GM21737 (cell line): ENCODE results near the gene JMY.

Experiments
- ATAC-seq: cut with Tn5 transposase; IDR thresholded peaks from one replicate; pipeline ENCODE4 v1.9.1; 2021; ENCODE audit warnings: mild to moderate bottlenecking, moderate library complexity; ENCODE audit not compliant: unreplicated experiment

The JMY gene

DNA sequence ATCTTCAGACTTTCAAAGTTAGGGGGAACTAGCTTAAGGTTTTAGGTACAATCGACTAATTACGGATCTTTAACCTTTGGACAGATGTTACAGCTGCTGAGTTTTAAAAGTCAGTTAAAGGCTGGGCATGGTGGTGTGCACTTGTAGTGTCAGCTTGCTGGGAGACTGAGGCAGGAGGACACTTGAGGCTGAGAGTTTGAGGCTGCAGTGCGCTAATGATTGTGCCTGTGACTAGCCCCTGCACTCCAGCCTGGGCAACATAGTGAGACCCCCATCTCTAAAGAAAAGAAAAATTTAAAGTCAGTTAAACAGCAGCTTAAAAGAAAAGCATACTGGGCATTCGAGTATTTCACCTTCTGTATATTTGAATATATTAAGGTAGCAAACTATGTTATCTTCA, 51.4 kb downstream of the JMY start:
- no peak for ATAC-seq

DNA sequence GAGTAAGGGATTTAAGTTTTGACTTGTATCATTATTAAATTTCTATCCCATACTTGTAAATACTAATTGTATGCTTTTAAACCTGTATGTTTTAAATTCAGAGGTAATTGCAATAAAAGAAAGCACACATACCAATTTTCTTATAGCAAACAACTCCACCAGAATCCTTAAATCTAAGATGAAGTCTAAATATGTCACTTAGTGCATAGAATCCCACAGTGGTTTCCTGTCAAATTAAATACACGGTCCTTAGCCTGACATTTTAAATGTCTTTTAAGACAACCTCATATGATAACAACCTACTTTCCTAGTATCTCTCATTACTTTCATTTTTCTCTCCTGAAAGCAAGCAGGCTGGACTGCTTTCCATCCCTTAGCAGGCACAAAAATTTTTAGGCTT, 52.0 kb downstream of the JMY start:
- no peak for ATAC-seq

GRCh38 chr5:79295029-79295428, 59.1 kb downstream of the JMY start:
- ATAC-seq = no peak

DNA sequence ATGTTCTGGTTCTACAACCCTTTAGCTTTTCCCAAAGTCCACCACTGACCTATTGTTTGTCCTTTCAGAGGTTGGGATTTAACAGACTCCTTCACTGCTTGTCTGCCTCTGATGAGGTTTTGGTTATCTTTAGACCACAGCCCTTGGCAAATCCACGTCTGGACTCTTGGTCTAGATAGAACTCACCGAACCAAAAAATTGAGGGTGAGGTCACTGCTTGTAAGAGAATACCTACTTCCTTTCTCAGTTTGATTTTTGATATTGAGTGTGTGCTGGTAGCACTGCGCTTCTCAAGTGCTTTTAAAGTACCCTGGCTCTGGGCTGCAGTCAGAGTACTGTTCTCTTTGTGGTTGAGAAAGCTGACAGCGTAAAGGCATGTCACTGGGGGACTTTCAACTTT, 61.7 kb downstream of the JMY start:
- ATAC-seq = no peak

- ATAC-seq = no peak
Observed at GRCh38 chr5:79301046-79301712, 65.2 kb downstream of the JMY start.

DNA sequence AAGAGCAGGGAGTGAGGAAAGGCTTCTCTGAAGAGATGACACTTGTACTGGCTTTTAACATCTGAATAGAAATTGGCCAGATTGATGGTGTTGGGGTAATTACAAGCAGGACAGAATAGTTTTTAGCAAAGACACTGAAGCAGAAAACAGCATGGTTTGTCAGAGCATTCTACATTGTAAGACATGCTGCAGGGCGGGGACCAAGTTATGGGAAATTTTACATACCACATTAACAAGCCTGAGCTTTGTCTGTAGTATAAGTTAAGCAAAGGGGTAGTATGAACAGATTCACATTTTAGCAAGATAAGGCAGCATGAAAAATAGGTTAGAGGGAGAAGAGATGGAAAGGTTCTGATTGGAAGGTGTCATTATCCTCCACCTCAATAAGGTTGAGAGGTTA, 66.5 kb downstream of the JMY start:
- no peak for ATAC-seq

- ATAC-seq = no peak
Observed at GRCh38 chr5:79305706-79306105, 69.8 kb downstream of the JMY start.

DNA sequence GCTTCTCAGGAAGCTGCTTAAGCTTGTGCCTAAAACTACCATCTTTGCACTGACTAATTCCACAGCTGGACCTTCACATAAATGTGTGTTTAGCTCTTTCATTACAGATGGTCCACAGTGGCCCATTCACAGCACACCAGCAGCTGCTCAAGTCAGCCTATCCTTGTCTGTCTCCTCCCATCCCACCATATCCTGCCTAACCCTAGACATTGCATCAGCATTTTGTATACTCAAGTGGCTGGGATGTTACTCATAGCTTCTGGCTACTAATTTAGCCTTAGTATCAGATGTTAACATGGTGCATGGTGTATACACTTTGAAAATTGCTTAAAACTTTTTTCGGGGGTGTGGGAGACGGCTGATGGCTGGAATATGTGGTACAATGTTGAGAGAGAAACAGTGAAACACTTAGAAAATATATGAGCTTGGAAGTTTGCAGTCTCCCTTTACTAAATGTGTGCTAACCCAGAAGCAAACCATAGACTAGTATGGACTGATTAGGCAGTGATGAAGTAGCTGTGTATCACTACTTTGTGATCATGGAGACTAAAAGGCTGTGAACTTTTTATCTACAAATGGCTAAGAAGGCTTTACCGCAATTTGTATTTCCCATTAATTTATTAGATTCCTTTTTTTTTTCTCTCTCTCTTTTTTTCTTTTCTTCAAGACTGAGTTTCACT, 83.1 kb downstream of the JMY start:
- ATAC-seq = no peak

GRCh38 chr5:79329453-79329852, 93.5 kb downstream of the JMY start:
- ATAC-seq = no peak

GRCh38 chr5:79330071-79330470, 94.1 kb downstream of the JMY start:
- ATAC-seq = no peak

- ATAC-seq = no peak
Observed at GRCh38 chr5:79333852-79334557, 98.1 kb downstream of the JMY start.

GRCh38 chr5:79346420-79346824, 110.5 kb downstream of the JMY start:
- ATAC-seq = no peak

DNA sequence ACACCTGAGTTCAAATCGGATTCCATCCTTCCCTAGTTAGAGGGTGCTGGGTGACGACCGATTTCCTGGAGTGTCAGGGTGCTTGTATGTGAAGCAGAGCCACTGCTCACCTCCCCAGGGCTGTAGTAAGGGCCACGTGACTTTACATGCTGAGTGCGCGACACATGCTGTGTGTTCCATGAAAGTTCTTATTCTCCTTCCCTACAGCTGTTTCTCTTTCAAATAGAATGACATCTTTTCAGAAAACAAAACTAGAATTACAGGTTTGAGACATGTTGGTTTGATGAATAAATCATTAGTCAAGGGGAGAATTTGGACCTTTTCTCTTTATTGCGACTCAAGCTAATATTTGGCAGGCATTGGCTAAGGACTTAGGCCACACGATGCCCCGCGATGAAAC, 113.1 kb downstream of the JMY start:
- no peak for ATAC-seq

DNA sequence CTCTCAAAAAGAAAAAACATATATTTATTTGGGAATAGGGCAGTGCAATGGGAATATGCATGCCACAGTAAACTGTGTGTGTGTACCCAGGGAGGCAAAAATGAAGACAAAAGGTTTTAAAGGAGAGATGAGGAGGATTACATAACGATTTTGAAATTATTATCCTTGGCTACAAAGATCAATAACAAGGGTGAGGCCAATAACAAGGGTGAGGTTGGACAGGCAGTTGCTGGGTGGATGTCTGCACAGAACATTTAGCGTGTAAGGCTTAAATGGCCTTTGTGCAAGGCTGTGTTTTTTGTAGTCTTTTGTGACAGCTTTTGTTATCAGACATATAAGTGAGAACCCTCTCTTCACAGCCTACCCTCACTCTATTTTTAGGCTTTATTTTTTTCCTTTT, 114.0 kb downstream of the JMY start:
- ATAC-seq = no peak

DNA sequence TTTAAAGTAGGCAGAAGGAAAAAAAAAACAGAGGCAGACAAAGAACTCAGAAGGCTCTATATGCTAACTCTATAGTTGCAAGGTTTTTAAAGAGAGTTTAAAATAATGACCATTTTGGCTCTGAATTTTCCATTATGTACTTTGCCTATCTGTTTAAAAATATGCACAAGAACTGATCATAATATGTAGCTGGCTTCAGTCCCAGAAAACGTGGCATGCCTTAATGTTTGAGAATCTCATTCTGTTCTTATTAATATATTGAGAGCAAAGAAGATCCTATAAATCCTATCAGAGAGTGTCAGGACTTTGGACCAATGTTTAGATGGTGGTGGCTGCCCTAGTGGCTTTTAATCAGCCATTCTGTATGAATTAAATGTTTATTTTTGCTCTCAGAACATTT, 121.5 kb downstream of the JMY start:
- no peak for ATAC-seq
